Psoas muscle (tissue), 8 donors: ENCODE data around the gene RIOX2. TPM values are rescaled to one million over a fixed set of nuclear protein-coding genes. Genes with fewer than 3 reads are reported as not detected.

ENCODE experiments used
- ATAC-seq, 4 donors: fragments of 200-7000 bp; cut with Tn5 transposase; one replicate each; pipeline ENCODE4 v1.9.1; 2020; ENCODE audit warnings: moderate library complexity in 3 of 4, mild to moderate bottlenecking in 2 of 4
- DNase-seq, 2 donors: peaks; one replicate each; pipeline ENCODE4 v3.0.0-alpha.2; 2020
- H3K27ac ChIP-seq: fragments of 200-600 bp; one replicate; pipeline ENCODE4 v1.8.0; 2022
- H3K27me3 ChIP-seq, 3 donors: fragments of 200-600 bp in 1 of 3; one replicate each; pipeline versions ENCODE4 v1.6.1 to v1.8.0; 2013 to 2022; ENCODE audit warnings: low read length in 2 of 3, mild to moderate bottlenecking in 2 of 3, moderate library complexity in 1 of 3; ENCODE audit not compliant: insufficient read depth in 3 of 3
- H3K36me3 ChIP-seq, 2 donors: fragments of 200-600 bp in 1 of 2; one replicate each; pipeline versions ENCODE4 v1.6.1 to v1.8.0; 2013 to 2022; ENCODE audit warnings: low read depth in 1 of 2, mild to moderate bottlenecking in 1 of 2, moderate library complexity in 1 of 2; ENCODE audit not compliant: insufficient read depth in 1 of 2
- H3K4me1 ChIP-seq: fragments of 200-600 bp; one replicate; pipeline ENCODE4 v1.8.0; 2022
- H3K4me3 ChIP-seq: fragments of 200-600 bp; one replicate; pipeline ENCODE4 v1.8.0; 2022; ENCODE audit warnings: mild to moderate bottlenecking
- H3K9me3 ChIP-seq: fragments of 200-600 bp; one replicate; pipeline ENCODE4 v1.8.0; 2022
- CTCF ChIP-seq: fragments of 200-600 bp; IDR thresholded peaks from one replicate; pipeline ENCODE4 v1.8.0; 2022; ENCODE audit warnings: antibody characterized with exemption
- WGBS, 3 donors: extraction: QIAGEN DNeasy Blood & Tissue Kit; methylation state at CpG; one replicate each; pipeline versions ENCODE4 v1.1.6 to v1.1.7; 2013; 5-methylcytosine and 5-hydroxymethylcytosine counted together
- intact Hi-C, 2 donors: fragments of 100-400 bp; cut with DNase I; formaldehyde crosslinking; loops; one replicate each; pipeline versions ENCODE4 v1.11.0 to v1.14.2; 2022
- polyA plus RNA-seq, 3 donors: library from polyadenylated mRNA; stranded (reverse); fragments of 200-250 nt; gene quantifications; one replicate each; pipeline ENCODE4 v1.2.3, GENCODE V29; 2013
- total RNA-seq, 4 donors: library from RNA; stranded (reverse); fragmentation: NEBNext Ultra II Directional in 2 of 4; extraction: Animal tissue kit (Norgen Biotek cat#: 25700) in 2 of 4; gene quantifications; one replicate each; pipeline versions ENCODE4 v1.2.1 to v1.2.4, GENCODE V29; 2021 to 2023
- donor health status: healthy with polysubstance abuse.
- donor health status: DM: no; HTN: no; CAD: no; lungs with moderate emphysema.
- donor health status: Bipolar disorder and iron deficiency.
- donor health status: healthy.
- donor health status: DM: yes; HTN: yes; CAD: no.
- donor health status: DM: no; HTN: no; CAD: no.
- donor health status: DM: no; HTN: no; CAD: no.
- donor health status: DM: yes; HTN: yes; CAD: no.

The RIOX2 gene
- total and polyA plus RNA-seq, 7 donors: 16.7 to 66.2 (median 32.2) TPM

DNA sequence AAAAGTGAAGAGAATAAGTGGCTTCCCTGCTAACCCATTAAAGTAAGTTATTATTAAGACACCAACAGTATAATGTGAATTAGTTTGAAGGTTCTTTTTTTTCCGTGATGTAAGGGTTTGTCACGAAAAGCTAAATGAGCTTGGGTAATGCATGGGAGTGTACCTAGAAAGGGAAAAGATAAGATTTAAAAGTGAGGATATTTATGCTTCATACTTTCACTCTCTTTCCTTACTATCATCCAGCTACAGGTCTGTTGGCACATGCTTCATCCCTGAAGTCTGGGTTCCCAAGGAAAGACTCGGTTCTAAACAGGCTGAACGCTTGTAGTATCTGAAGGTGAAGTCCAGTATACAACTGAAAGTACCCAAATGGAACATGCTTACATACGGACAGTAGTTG lies 26.9 kb upstream of the RIOX2 start:
- Histone ChIP-seq H3K36me3 (no peaks in the 10 kb centered on the region), H3K27ac (no peak overlapping the region), H3K9me3 (no peaks in the 10 kb centered on the region), H3K27me3 (no peaks in the 10 kb centered on the region), H3K4me3 (no peak overlapping the region), H3K4me1 (no peaks in the 10 kb centered on the region)
- intact Hi-C loops: no loop called here
- no peak for DNase-seq
- no peak for TF ChIP-seq CTCF
- no peak for ATAC-seq
- WGBS, 3 donors: 91 to 94% (median 92%) methylated on average over 5 of the region's 5 CpGs

- no peak for TF ChIP-seq CTCF
- DNase-seq (no peak), ATAC-seq (no peak)
- H3K27ac ChIP-seq: no peak overlapping the region
- WGBS, 3 donors: 56 to 64% (median 60%) methylated on average over 4 of the region's 4 CpGs
- no peaks in the 10 kb centered on the region for H3K36me3 ChIP-seq
- no peaks in the 10 kb centered on the region for H3K27me3 ChIP-seq
- intact Hi-C loops: no loop called here
- H3K4me1 ChIP-seq: no peaks in the 10 kb centered on the region
- no peaks in the 10 kb centered on the region for H3K9me3 ChIP-seq
- H3K4me3 ChIP-seq: no peak overlapping the region
Observed at GRCh38 chr3:97996988-97997387, 24.8 kb upstream of the RIOX2 start.

DNA sequence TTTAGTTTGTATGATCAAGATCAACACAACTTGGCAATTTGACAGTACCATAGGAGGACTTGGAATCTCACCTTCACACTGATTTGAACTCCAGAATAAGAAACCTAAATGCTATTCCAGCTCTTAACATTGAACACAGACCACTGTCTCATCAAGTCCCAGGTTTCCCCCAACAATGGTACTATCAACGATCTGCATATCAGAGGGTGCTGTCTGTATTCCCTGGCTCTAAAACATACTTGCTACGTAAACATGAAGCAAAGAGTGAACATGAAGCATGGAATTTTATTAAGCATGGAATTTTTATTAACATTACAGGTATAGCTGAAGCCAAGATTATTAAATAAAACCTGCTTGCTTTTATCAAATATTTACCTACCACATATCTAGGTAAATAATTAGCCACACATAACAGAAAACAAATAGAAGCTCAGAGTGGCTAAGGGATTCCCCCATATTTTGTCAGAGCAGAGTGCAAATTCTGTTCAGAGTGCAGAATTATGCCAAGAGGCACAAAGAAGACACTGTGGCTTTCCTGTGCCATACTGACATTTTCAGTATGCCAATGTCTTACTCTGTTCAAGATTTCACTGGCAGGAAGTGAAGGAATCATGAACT lies 22.2 kb upstream of the RIOX2 start:
- intact Hi-C loops: no loop called here
- no peak for TF ChIP-seq CTCF
- DNase-seq (no peak), ATAC-seq (no peak)
- WGBS, 3 donors: 82 to 92% (median 85%) methylated on average over 2 of the region's 2 CpGs
- Histone ChIP-seq H3K4me3 (no peak overlapping the region), H3K36me3 (no peaks in the 10 kb centered on the region), H3K9me3 (no peaks in the 10 kb centered on the region), H3K4me1 (no peaks in the 10 kb centered on the region), H3K27me3 (no peaks in the 10 kb centered on the region), H3K27ac (no peak overlapping the region)

DNA sequence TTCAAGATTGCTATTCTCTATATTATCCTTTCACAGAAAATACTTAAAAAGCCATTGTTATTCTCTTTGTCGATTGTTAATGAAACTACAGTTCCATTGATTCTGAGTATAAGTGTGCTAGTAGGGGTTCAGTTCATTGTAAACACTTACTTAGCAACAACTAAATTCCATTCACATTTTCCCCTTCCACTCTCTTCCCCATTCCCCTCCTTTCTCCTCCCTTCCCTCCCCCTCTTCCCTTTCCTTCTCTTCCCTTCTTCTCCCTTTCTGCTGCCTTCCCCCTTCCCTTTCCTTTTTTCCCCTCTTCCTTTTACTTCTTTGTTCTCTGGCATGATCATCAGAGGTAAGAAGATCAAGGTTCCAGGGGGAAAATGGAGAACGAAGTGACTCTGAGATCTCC lies 21.3 kb upstream of the RIOX2 start:
- H3K27me3 ChIP-seq: no peaks in the 10 kb centered on the region
- no peak overlapping the region for H3K4me3 ChIP-seq
- no peaks in the 10 kb centered on the region for H3K4me1 ChIP-seq
- ATAC-seq (no peak), DNase-seq (no peak)
- TF ChIP-seq CTCF: no peak
- no peaks in the 10 kb centered on the region for H3K9me3 ChIP-seq
- intact Hi-C loops: no loop called here
- H3K36me3 ChIP-seq: no peaks in the 10 kb centered on the region
- WGBS, 3 donors: 71 to 76% (median 76%) methylated on average over 2 of the region's 2 CpGs
- H3K27ac ChIP-seq: no peak overlapping the region

DNA sequence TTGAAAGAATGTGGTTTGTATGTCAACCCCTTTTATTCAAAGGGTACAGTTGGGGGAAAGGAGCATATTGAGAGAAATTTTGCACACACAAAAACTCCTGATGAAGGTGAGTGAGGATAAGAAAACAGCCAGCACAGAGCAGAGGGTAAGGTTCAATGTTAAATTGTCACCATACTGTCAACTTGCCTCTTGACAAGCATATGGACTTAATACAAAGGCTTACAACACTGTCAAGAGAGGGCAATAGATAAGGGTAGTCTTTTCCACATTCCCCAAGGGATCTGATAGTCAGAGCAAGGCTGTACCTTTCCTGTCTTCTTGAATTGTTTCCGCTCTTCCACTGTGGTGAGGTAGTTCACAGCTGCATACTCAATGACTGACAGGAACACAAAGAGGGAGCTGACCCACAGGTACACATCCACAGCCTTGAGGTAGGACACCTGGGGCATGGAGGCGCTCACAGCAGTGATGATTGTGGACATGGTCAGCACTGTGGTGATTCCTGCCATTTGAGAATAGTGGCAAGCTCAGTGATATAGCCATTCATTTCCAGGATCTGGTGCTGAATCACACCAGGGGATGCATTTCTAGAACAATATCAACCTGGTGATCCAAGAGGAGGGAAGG lies 20.4 kb upstream of the RIOX2 start:
- intact Hi-C loops: no loop called here
- no peaks in the 10 kb centered on the region for H3K4me1 ChIP-seq
- DNase-seq (no peak), ATAC-seq (no peak)
- TF ChIP-seq CTCF: no peak
- no peaks in the 10 kb centered on the region for H3K36me3 ChIP-seq
- no peaks in the 10 kb centered on the region for H3K9me3 ChIP-seq
- no peaks in the 10 kb centered on the region for H3K27me3 ChIP-seq
- no peak overlapping the region for H3K4me3 ChIP-seq
- no peak overlapping the region for H3K27ac ChIP-seq
- WGBS, 3 donors: 97 to 100% (median 98%) methylated on average over 2 of the region's 2 CpGs
